HG03280 (cell line): Measurements from ENCODE around the gene CLCN2.

Source experiments
- ATAC-seq: cut with Tn5 transposase; IDR thresholded peaks from one replicate; pipeline ENCODE4 v1.9.1; 2021; ENCODE audit warnings: mild to moderate bottlenecking, moderate library complexity; ENCODE audit not compliant: unreplicated experiment

The CLCN2 gene

DNA sequence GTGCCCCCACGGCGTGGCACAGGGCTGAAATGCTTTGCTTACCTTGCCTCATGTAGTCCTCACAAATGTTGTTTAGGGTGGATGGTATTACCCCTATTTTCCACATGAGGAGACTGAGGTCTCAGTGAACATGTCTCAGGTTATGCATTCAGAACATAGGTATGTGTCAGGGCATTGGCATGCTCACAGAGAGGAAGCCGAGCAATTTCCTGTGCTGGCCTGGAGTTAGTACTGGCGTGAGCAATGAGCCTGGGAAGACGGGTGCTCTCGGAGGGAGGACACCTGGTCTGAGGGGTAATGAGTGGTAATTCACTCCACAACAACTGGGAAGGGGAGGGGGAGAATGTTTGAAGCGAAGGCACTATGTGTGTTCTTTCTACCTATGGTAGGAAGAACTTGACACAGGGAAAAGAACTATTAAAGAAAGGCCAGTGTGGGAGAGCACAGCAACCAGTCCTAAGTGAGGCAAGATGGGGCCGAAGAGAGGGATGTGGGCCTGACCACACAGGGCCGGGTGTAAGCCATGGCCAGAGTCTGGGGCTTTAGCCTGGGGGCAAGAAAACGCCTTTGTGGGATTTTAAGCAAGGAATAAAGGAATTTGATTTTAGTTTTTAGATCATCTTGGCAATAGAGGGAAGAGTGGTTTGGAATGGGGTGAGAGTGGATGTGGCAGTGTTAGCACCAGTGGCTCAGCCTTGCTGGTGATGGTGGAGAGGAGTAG lies 28.9 kb downstream of the CLCN2 start:
- ATAC-seq, result no peak

DNA sequence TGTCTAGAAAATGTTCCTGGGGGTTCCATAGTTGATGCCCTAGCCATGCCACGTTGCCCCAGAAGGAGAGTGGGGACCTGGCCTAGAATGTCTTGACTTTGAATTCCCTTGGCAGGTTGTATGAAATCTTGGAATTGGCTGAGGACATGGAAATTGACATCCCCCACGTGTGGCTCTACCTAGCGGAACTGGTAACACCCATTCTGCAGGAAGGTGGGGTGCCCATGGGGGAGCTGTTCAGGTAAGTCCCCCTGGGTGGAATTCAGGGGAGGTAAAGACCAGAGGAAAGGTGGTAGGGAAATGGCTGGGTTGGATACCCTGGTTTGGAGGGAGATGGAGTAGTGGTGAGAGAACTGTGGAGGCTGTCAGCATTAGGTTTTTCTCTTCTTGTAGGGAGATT lies 32.9 kb downstream of the CLCN2 start:
- no peak for ATAC-seq

DNA sequence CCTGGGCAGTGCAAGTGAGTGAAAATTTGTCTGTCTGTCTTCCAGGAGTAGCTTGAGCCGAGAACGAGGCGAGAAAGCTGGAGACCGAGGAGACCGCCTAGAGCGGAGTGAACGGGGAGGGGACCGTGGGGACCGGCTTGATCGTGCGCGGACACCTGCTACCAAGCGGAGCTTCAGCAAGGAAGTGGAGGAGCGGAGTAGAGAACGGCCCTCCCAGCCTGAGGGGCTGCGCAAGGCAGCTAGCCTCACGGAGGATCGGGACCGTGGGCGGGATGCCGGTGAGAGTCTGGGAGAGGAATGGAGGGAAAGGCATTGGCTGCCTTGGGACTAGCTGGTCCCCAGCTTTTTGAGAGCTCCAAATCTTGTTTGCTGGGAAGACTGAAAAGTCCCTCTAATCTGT lies 34.2 kb downstream of the CLCN2 start:
- ATAC-seq, result no peak

DNA sequence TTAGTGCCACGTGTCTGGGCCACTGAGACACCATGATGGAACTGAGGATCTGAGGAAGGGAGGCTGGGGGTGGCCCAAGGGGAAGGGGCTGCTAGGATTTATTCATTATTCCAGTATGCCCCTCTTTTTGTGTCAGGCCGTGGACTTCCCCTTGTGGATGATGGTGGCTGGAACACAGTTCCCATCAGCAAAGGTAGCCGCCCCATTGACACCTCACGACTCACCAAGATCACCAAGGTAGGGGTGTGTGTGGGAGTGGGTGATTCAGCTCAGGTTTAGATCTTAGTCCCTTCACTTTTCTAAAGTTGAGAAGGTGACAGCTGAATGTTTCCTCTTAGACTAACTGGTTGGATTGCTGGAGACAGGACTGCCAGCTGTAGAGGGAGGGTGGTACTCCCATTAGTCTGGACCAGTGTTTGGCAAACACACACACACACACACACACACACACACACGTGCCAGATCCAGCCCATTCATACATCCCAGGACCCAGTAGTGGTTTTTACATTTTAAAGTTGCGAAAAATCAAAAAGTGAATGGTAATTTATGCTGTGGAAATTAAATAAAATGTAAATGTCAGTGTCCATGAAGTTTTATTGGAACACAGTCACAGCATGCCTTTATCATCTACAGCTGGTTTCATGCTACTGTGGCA lies 35.6 kb downstream of the CLCN2 start:
- no peak for ATAC-seq

DNA sequence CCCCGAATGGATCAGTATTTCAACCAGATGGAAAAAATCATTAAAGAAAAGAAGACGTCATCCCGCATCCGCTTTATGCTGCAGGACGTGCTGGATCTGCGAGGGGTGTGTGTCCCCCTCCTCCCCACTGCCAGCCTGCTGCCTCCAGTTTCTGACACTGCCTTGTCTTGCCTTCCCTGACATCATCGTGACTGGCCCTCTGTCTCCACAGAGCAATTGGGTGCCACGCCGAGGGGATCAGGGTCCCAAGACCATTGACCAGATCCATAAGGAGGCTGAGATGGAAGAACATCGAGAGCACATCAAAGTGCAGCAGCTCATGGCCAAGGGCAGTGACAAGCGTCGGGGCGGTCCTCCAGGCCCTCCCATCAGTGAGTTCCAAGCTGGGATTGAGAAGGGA lies 36.1 kb downstream of the CLCN2 start:
- no peak for ATAC-seq

DNA sequence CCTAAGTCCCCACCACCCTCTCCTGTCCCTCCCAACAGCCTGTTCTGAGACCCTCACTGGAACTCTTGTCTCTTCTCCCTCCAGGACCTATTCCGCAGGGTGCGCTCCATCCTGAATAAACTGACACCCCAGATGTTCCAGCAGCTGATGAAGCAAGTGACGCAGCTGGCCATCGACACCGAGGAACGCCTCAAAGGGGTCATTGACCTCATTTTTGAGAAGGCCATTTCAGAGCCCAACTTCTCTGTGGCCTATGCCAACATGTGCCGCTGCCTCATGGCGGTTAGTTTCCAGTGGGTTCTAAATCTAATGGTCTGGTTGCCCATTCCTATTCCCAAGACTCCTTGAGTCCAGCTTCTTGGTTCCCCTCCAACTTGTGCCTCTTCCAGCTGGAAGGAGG lies 37.7 kb downstream of the CLCN2 start:
- ATAC-seq, result no peak

DNA sequence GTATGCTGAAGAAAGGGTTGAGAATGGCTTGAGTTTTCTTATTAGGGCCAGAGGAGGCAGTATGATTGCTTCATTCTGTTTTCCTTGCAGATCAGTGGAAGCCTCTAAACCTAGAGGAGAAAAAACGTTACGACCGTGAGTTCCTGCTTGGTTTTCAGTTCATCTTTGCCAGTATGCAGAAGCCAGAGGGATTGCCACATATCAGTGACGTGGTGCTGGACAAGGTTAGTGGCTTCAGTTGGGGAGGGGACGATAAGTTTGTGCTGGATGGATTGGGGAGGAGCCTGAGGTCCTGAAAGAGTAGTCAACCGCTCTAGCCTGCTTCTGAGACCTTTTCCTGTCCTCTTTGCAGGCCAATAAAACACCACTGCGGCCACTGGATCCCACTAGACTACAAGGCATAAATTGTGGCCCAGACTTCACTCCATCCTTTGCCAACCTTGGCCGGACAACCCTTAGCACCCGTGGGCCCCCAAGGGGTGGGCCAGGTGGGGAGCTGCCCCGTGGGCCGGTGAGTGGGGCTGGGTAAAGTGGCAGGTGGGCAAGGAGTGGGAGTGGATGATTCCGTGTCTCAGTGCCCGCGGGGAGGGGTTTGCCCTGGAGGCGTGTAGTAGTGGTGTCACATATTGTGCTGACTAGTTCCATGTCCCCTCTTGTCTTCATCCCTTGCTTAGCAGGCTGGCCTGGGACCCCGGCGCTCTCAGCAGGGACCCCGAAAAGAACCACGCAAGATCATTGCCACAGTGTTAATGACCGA lies 38.5 kb downstream of the CLCN2 start:
- no peak for ATAC-seq

DNA sequence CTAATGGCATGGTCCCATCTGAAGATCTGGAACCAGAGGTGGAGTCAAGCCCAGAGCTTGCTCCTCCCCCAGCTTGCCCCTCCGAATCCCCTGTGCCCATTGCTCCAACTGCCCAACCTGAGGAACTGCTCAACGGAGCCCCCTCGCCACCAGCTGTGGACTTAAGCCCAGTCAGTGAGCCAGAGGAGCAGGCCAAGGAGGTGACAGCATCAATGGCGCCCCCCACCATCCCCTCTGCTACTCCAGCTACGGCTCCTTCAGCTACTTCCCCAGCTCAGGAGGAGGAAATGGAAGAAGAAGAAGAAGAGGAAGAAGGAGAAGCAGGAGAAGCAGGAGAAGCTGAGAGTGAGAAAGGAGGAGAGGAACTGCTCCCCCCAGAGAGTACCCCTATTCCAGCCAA lies 39.7 kb downstream of the CLCN2 start:
- no peak for ATAC-seq

DNA sequence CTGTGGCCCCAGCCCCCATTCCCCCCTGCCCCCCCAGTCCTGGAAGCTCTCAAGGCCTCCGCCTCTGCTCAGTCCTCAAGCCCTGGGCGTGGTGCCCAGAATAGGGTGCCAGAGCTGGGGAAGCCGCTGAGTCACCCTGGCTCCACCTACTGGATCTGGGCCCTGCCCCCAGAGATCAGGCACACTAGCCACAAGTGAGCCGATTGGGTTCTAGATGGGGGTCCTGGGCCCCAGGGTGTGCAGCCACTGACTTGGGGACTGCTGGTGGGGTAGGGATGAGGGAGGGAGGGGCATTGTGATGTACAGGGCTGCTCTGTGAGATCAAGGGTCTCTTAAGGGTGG lies 41.3 kb downstream of the CLCN2 start:
- ATAC-seq, result no peak

DNA sequence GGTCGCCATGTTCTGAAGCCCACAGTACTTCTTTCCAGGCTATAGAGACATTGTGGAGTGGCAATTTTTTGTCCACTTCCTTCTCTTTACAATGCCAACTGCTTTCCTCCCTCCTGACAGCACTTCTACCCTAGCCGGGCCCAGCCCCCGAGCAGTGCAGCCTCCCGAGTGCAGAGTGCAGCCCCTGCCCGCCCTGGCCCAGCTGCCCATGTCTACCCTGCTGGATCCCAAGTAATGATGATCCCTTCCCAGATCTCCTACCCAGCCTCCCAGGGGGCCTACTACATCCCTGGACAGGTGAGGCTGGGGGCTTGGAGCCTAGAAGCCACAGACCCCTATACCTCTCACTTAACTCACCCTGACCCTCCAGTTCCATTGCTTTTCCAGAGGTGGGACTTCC lies 44.2 kb downstream of the CLCN2 start:
- ATAC-seq, result no peak

DNA sequence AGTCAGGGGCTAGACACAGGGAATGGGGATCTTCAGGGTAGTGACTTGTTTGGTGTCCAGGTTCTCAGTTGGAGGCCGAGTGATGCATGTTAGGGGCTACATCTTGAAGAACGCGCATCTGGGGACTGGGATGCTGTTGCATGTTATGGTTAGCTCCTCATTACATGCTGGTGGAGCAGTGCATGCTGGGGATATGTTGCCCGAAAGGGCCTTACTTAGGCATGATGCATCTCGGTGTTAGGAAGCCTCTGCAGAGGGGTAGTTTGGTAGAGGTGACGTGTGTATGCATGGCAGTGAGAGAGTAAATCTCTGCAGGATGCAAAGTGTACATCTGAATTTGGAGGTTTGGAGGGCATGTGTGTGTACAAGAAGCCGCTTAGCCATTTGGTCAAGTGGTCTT lies 44.6 kb downstream of the CLCN2 start:
- no peak for ATAC-seq

DNA sequence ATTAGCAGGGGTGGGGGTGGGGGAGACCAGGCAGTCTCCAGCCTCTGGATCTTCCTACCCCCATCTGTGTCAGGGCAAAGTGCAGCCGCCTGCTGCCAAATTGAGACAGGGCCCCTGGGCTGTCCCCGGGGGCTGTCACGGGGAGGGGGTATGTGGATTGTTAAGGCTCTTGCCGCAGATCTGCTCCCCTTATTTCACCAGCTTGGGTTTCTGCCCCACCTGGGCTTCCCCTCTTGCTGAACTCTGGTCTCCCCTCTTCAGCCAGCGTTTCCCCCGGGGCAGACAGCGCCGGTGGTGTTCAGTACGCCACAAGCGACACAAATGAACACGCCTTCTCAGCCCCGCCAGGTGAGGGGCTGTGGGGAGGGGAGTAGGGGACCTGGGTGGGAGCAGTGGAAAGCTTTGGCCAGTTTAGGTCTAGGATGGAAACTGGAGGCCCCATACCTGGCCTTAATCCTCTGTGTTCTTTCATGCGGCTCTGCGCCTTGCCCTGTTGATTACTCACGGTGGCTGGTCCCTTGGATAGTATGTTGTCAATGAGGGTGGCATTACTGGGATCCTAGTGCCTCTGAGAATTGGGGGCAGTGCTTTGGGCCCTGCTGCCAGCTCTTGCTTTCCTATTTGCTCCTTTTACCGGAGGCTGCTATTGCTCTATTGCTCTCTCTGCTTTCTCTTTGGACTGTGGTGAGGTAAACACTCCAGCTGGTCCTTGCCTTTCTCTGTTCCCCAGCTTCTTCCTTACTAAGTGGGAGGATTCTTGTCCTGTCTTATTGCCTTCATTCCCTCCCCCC lies 45.3 kb downstream of the CLCN2 start:
- ATAC-seq, result no peak

DNA sequence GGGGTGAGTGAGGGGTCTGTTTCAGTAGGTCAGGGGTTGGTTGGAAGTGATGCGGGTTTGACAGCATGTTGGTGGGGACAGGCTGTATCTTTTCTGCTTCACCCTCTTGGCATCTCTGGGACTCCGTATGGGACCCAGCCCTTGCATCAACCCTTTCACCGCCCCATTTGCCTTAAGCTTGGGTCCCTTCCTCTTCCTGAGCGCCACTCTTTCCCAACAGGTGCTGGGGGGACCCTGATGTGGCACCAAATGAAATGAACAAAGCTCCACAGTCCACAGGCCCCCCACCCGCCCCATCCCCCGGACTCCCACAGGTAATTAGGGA lies 45.9 kb downstream of the CLCN2 start:
- ATAC-seq, result no peak

DNA sequence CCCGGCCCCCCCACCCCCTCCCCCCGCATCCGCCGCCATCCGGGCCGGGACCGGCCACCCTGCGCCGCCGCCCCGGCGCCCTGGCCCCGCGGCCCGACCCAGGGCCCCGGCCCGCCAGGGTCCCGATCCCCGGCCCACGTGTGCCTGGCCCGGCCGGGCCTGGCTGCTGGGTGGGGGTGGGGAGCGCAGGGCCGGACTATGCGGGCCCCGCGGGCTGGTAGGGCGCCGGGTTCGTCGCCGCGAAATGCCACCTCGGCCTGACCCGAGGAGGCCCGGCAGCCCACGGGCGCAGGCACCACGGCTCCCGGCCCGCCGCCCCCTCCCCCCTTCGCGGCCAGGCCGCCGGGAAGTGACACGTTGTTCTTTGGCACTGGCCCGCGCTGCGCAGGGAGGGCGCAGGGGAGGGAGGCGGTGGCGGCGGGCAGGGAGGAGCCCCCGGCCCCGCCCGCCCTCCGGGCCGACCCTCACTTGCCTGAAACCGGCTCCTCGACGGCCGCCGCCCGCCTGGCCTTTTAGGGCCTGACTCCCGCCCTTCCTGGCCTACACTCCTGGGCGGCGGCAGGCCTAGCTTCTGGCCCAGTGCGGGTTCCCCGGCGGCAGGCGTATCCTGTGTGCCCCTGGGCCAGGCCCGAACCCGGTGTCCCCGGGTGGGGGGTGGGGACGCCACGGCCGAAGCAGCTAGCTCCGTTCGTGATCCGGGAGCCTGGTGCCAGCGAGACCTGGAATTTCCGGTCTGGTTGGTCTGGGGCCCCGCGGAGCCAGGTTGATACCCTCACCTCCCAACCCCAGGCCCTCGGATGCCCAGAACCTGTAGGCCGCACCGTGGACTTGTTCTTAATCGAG lies 46.5 kb downstream of the CLCN2 start:
- ATAC-seq, result peak; percentile 47

DNA sequence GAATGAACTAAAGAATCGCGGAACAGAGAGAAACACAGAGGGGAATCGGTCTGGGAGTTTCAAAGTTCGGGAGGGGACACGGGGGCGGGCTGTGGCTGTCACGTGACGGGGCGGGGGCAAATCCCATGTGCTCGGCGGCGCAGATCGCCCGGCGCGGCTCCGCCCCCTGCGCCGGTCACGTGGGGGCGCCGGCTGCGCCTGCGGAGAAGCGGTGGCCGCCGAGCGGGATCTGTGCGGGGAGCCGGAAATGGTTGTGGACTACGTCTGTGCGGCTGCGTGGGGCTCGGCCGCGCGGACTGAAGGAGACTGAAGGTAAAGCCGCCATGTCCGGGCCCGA lies 47.1 kb downstream of the CLCN2 start, which contains the start of gene EIF4G1:
Gene EIF4G1 (plus strand): TSS at position 244 of the 337 bp plus-strand sequence. CDS start 1,191 bp downstream, outside the sequence.
- peak; percentile 83 for ATAC-seq

DNA sequence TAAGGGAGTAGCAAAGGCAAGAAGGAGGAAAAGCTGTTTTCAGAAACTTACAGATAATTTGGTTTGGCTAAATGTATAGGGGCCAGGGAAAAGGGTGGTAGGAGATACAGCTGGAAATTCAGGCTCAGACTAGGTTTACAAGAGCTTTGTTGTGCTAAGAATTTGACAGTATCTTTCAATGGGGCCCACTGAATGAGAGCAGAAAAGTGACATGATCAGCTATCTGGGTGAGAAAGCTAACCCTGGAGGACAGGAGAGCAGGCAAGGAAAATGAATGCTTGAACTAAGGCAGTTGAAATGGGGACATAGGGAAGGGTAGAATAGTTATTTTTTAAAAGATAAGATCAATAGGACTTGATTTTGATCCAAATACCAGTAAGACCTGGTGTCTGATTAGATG lies 49.8 kb downstream of the CLCN2 start:
- no peak for ATAC-seq

DNA sequence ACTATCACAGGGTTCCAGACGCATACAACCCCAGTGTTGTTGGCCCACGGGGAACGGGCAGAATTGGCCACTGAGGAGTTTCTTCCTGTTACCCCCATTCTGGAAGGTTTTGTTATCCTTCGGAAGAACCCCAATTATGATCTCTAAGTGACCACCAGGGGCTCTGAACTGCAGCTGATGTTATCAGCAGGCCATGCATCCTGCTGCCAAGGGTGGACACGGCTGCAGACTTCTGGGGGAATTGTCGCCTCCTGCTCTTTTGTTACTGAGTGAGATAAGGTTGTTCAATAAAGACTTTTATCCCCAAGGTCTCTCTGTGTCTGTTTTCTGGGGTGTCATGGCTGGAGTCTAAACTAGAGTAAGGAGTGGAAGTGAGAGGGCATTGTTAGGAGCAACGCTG lies 52.7 kb downstream of the CLCN2 start:
- no peak for ATAC-seq

DNA sequence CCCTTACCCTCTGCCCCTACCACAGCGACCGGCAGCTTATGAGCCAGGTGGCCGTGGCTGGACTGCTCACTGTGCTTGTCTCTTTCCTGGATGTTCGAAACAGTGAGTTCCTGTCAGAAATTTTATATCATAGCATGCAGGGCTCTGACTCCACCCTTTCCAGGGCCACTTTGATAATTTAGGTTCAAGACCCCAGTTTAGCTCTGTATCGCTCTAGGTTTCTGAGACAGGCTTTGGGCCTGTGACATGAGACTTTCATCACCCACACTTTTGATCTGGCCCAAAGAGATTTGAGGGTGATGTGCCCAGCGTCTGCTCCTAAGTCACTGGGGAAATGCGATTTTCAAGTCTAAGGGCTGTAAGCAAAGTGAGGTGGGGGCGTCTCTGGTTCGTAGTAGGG lies 53.5 kb downstream of the CLCN2 start:
- ATAC-seq, result no peak

DNA sequence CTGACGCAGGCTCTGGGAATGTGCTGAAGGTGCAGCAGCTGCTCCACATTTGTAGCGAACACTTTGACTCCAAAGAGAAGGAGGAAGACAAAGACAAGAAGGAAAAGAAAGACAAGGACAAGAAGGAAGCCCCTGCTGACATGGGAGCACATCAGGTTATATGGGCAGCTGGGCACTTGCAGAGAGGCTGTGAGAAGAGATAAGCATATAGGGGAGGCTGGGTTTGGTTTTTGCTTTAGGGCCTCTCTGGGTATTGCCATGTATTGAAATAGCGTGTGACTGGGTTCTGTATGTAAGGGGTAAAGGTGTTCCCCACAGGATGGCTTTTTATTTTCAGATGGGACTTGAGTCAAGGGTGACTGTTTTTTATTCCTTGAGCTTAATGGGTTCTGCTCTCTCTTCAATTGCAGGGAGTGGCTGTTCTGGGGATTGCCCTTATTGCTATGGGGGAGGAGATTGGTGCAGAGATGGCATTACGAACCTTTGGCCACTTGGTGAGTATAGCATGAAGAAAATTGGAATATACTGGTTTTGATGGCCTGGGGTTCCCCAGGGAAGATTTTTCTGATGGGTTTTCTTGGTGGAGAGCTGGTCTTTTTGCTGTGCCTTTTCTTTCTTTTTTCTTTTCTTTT lies 54.9 kb downstream of the CLCN2 start:
- ATAC-seq, result no peak

DNA sequence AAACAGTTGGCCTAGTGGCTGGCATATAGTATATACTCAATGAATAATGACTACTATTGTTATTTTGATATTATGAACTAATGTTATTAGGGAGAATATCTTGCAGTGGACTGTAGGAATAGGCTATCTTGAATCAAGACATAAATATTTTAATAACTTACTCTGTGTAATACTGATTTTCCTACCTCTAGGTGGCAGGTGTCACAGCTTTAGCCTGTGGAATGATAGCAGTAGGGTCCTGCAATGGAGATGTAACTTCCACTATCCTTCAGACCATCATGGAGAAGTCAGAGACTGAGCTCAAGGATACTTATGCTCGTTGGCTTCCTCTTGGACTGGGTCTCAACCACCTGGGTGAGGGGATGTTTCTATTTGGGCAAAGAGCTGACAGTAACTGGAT lies 55.8 kb downstream of the CLCN2 start:
- ATAC-seq, result no peak
